Measurements from ENCODE around the gene SPRR1A. TPM values are rescaled to one million over a fixed set of nuclear protein-coding genes. Genes with fewer than 3 reads are reported as not detected.

The SPRR1A gene
- total RNA-seq, result not detected
- polyA plus RNA-seq (ENCODE audit: insufficient read depth in 1 of 8, insufficient read length in 8 of 8, low replicate concordance in 1 of 8), result not detected
- long read RNA-seq, donor 1, result 0 reads
- long read RNA-seq, donor 2, result 0 reads
- long read RNA-seq, donor 3, result 0 reads
- long read RNA-seq, donor 4, partial matches to known transcripts, result 0 of 1 reads
- long read RNA-seq, donor 4, other reads (novel, unspliced or antisense), result 0 of 1 reads
- long read RNA-seq, donor 5, result 0 reads
- long read RNA-seq, donor 6, result 0 reads
- long read RNA-seq, donor 7, result 0 reads
- long read RNA-seq, donor 8, result 0 reads
- long read RNA-seq, donor 9, partial matches to known transcripts, result 0 of 1 reads
- long read RNA-seq, donor 9, other reads (novel, unspliced or antisense), result 0 of 1 reads
- long read RNA-seq, donor 10, result 0 reads
- long read RNA-seq, donor 11, result 0 reads

DNA sequence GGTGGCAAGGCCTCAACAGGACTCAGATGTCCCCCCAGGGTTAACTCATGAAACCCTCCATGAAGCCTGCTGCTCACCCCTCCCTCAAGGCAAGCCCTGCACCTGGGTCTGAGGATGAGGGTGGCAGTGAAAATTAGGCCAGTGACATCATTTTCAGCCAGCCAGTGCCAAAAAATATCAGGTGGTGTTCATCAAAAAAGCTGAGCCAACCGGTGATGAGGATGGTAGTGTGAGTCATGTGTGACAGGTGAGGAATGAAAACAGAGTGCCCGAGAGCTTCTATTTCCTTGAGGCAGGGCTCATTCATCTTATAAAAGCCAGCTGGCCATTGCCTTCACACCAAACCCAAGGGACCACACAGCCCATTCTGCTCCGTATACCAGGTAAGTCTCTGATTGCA, at the start of gene SPRR1A:
Gene SPRR1A, plus strand, starts transcription at position 339 of the 400 bp plus-strand sequence. CDS start 1,150 bp downstream, outside the sequence.
- Histone ChIP-seq H3K27me3 (ENCODE audit: control insufficient read depth, insufficient read depth, low read length) (no peaks in the 10 kb centered on the region), H3K9me3 (replicated peaks; ENCODE audit: control insufficient read depth, low read depth, low read length) (no peaks in the 10 kb centered on the region), H3K4me1 (ENCODE audit: control insufficient read depth, insufficient read depth, low read length) (no peaks in the 10 kb centered on the region), H3K36me3 (ENCODE audit: control insufficient read depth, insufficient read depth, low read length) (no peaks in the 10 kb centered on the region), H3K4me3 (ENCODE audit: low read length) (no peak within 1 kb of the TSS), H3K27ac (ENCODE audit: low read length) (no peak within 1 kb of the TSS)
- DNase-seq, result no peak
- WGBS (ENCODE audit: insufficient coverage), result 100% methylated on average over 1 of the region's 3 CpGs

DNA sequence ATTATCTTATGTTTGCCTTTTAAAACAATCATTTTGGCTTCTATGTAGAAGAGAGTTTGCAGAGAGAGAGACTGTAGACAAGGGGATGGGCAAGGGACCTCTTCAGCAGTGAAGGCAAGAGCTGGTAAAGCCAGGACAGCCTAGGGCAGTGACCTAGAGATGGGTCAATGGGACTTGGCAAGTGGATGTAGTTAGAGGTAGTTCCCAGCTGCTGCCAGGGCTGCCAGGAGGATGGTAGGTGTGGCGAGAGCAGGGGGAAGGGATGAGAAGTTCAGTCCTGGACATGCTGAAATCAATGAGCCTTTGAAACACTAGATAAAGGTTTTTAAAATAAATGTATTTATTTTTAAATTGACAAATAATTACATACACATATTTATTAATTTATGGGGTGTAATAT, 43.3 kb upstream of the SPRR1A start:
- WGBS (ENCODE audit: insufficient coverage), result no CpG with 5 or more reads among the region's 1 CpG
- H3K27ac ChIP-seq (ENCODE audit: low read length), result no peak overlapping the region
- no peaks in the 10 kb centered on the region for H3K27me3 ChIP-seq (ENCODE audit: control insufficient read depth, insufficient read depth, low read length)
- no peaks in the 10 kb centered on the region for H3K9me3 ChIP-seq (replicated peaks; ENCODE audit: control insufficient read depth, low read depth, low read length)
- no peaks in the 10 kb centered on the region for H3K36me3 ChIP-seq (ENCODE audit: control insufficient read depth, insufficient read depth, low read length)
- DNase-seq, result no peak
- no peak overlapping the region for H3K4me3 ChIP-seq (ENCODE audit: low read length)
- no peaks in the 10 kb centered on the region for H3K4me1 ChIP-seq (ENCODE audit: control insufficient read depth, insufficient read depth, low read length)

- no peaks in the 10 kb centered on the region for H3K36me3 ChIP-seq (ENCODE audit: control insufficient read depth, insufficient read depth, low read length)
- DNase-seq, result no peak
- no peak overlapping the region for H3K27ac ChIP-seq (ENCODE audit: low read length)
- no peak overlapping the region for H3K4me3 ChIP-seq (ENCODE audit: low read length)
- H3K9me3 ChIP-seq (replicated peaks; ENCODE audit: control insufficient read depth, low read depth, low read length), result no peaks in the 10 kb centered on the region
- no peaks in the 10 kb centered on the region for H3K27me3 ChIP-seq (ENCODE audit: control insufficient read depth, insufficient read depth, low read length)
- 62% methylated on average over 8 of the region's 8 CpGs for WGBS (ENCODE audit: insufficient coverage)
- no peaks in the 10 kb centered on the region for H3K4me1 ChIP-seq (ENCODE audit: control insufficient read depth, insufficient read depth, low read length)
These were observed 42.7 kb upstream of the SPRR1A start for GRCh38 chr1:152941037-152941711.

DNA sequence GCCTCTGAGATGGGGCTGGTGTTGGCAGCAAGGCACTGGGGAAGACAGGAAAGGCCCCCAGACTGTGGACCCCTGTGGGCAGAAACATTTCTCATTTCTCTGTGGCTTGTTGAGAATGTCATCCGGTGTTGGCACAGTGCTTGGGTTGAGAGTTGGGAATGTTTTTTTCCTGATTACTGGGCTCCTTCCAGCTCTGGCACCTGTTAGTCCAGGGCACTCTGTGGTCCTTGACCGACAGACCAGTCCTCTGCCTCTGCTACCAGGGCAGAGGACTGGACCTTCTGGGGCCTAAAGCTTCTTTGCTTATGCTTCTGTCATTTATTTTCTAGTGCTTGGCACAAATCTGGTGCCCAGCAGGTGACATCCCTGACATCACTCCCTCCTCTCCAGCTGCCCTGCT, 41.7 kb upstream of the SPRR1A start:
- DNase-seq, result no peak
- 80% methylated on average over 2 of the region's 2 CpGs for WGBS (ENCODE audit: insufficient coverage)
- no peaks in the 10 kb centered on the region for H3K36me3 ChIP-seq (ENCODE audit: control insufficient read depth, insufficient read depth, low read length)

DNA sequence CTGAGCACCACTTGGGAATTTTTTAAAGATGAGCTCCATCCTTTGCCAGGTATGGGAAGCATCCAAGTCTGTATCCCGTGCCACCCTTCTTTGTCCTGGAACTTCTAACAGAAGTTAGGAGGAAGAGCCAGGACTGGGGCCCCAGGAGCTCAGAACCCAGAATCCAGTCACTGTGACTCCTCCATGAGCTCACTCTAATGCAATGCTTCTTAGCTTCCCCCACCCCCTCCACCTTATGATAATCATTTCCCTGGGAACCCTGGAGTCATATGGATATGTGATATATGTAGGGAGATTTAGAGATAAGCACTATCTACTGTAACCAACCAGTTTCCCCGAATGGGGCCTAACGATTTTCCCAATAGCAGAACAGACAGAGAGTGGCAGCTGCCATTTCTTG, 37.6 kb upstream of the SPRR1A start:
- no peaks in the 10 kb centered on the region for H3K4me1 ChIP-seq (ENCODE audit: control insufficient read depth, insufficient read depth, low read length)
- no peak overlapping the region for H3K4me3 ChIP-seq (ENCODE audit: low read length)
- 70% methylated on average over 1 of the region's 3 CpGs for WGBS (ENCODE audit: insufficient coverage)
- DNase-seq, result no peak
- no peaks in the 10 kb centered on the region for H3K9me3 ChIP-seq (replicated peaks; ENCODE audit: control insufficient read depth, low read depth, low read length)
- no peak overlapping the region for H3K27ac ChIP-seq (ENCODE audit: low read length)
- no peaks in the 10 kb centered on the region for H3K36me3 ChIP-seq (ENCODE audit: control insufficient read depth, insufficient read depth, low read length)
- no peaks in the 10 kb centered on the region for H3K27me3 ChIP-seq (ENCODE audit: control insufficient read depth, insufficient read depth, low read length)

More for the DNA sequence above, 41.7 kb upstream of the SPRR1A start:
- H3K9me3 ChIP-seq (replicated peaks; ENCODE audit: control insufficient read depth, low read depth, low read length), result no peaks in the 10 kb centered on the region
- no peaks in the 10 kb centered on the region for H3K27me3 ChIP-seq (ENCODE audit: control insufficient read depth, insufficient read depth, low read length)
- no peaks in the 10 kb centered on the region for H3K4me1 ChIP-seq (ENCODE audit: control insufficient read depth, insufficient read depth, low read length)
- H3K4me3 ChIP-seq (ENCODE audit: low read length), result no peak overlapping the region
- no peak overlapping the region for H3K27ac ChIP-seq (ENCODE audit: low read length)

DNA sequence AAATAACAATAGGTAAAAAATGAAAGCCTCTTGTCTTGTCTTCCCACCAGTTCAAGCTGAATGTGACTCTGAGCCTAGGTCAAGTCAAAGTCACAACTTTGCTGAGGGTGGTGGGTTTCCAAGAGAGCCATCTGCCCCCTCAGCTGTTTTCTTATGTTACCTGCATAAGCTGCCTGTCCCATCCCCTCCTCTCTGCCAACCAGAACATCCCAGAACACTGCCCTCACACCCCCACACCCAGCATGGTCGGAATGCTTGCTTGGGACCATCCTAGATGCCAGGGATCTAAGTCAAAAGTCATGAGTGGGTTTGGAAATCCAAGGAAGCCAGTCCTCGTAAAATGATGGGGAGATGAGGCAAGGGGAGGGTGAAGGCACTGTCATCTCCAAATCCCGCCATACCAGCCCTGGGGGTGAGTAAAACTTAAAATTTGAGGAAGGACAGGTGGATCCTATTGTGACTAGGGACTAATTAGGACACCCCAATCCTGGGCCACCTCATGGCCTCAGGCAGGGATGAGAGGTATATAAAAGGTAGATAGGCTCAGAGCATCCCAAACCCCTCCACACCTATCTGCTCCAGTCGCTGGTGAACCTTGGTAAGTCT, 37.1 kb upstream of the SPRR1A start, which contains the start of gene SPRR5:
Gene SPRR5, plus strand, starts transcription at position 556 of the 606 bp plus-strand sequence. CDS start 1,349 bp downstream, outside the sequence.
- no peaks in the 10 kb centered on the region for H3K27me3 ChIP-seq (ENCODE audit: control insufficient read depth, insufficient read depth, low read length)
- H3K9me3 ChIP-seq (replicated peaks; ENCODE audit: control insufficient read depth, low read depth, low read length), result no peaks in the 10 kb centered on the region
- H3K4me1 ChIP-seq (ENCODE audit: control insufficient read depth, insufficient read depth, low read length), result no peaks in the 10 kb centered on the region
- no peak for DNase-seq
- no peak within 1 kb of the TSS for H3K4me3 ChIP-seq (ENCODE audit: low read length)
- 100% methylated on average over 1 of the region's 4 CpGs for WGBS (ENCODE audit: insufficient coverage)
- H3K36me3 ChIP-seq (ENCODE audit: control insufficient read depth, insufficient read depth, low read length), result no peaks in the 10 kb centered on the region
- no peak within 1 kb of the TSS for H3K27ac ChIP-seq (ENCODE audit: low read length)

- Histone ChIP-seq H3K9me3 (replicated peaks; ENCODE audit: control insufficient read depth, low read depth, low read length) (no peaks in the 10 kb centered on the region), H3K27ac (ENCODE audit: low read length) (no peak overlapping the region), H3K4me1 (ENCODE audit: control insufficient read depth, insufficient read depth, low read length) (no peaks in the 10 kb centered on the region), H3K4me3 (ENCODE audit: low read length) (no peak overlapping the region), H3K27me3 (ENCODE audit: control insufficient read depth, insufficient read depth, low read length) (no peaks in the 10 kb centered on the region), H3K36me3 (ENCODE audit: control insufficient read depth, insufficient read depth, low read length) (no peaks in the 10 kb centered on the region)
- DNase-seq, result no peak
- WGBS (ENCODE audit: insufficient coverage), result no CpG with 5 or more reads among the region's 5 CpGs
These were observed 32.2 kb upstream of the SPRR1A start for GRCh38 chr1:152951711-152952110.

DNA sequence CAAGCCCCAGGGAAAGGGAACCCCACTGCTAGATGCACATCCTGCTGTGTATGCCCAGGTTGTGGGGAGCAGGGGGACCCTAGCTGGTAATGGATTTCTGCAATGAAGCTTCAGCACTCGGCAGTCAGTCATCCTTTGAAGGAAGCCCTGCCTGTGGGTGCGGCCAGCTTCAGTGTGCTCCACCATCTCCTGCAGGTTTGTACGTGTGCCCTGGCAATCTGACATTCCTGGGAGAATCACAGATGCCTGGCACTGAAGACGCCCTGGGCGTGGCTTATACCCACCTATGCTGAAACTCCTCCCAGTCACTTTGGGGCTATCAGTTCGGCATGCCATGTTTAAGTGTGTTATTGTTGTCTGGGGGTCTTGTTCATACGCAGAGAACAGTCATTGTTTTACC, 30.1 kb upstream of the SPRR1A start:
- H3K4me1 ChIP-seq (ENCODE audit: control insufficient read depth, insufficient read depth, low read length), result no peaks in the 10 kb centered on the region
- no peaks in the 10 kb centered on the region for H3K9me3 ChIP-seq (replicated peaks; ENCODE audit: control insufficient read depth, low read depth, low read length)
- H3K27ac ChIP-seq (ENCODE audit: low read length), result no peak overlapping the region
- no peaks in the 10 kb centered on the region for H3K27me3 ChIP-seq (ENCODE audit: control insufficient read depth, insufficient read depth, low read length)
- no peaks in the 10 kb centered on the region for H3K36me3 ChIP-seq (ENCODE audit: control insufficient read depth, insufficient read depth, low read length)
- no peak for DNase-seq
- 70% methylated on average over 3 of the region's 7 CpGs for WGBS (ENCODE audit: insufficient coverage)
- no peak overlapping the region for H3K4me3 ChIP-seq (ENCODE audit: low read length)

- 100% methylated on average over 1 of the region's 6 CpGs for WGBS (ENCODE audit: insufficient coverage)
- DNase-seq, result no peak
- H3K4me1 ChIP-seq (ENCODE audit: control insufficient read depth, insufficient read depth, low read length), result no peaks in the 10 kb centered on the region
- H3K27ac ChIP-seq (ENCODE audit: low read length), result no peak overlapping the region
- H3K4me3 ChIP-seq (ENCODE audit: low read length), result no peak overlapping the region
- H3K9me3 ChIP-seq (replicated peaks; ENCODE audit: control insufficient read depth, low read depth, low read length), result no peaks in the 10 kb centered on the region
- H3K36me3 ChIP-seq (ENCODE audit: control insufficient read depth, insufficient read depth, low read length), result no peaks in the 10 kb centered on the region
- no peaks in the 10 kb centered on the region for H3K27me3 ChIP-seq (ENCODE audit: control insufficient read depth, insufficient read depth, low read length)
These were observed 29.4 kb upstream of the SPRR1A start for GRCh38 chr1:152954436-152954835.

GRCh38 chr1:152957561-152957960, 26.3 kb upstream of the SPRR1A start:
- Histone ChIP-seq H3K9me3 (replicated peaks; ENCODE audit: control insufficient read depth, low read depth, low read length) (no peaks in the 10 kb centered on the region), H3K27me3 (ENCODE audit: control insufficient read depth, insufficient read depth, low read length) (no peaks in the 10 kb centered on the region), H3K36me3 (ENCODE audit: control insufficient read depth, insufficient read depth, low read length) (no peaks in the 10 kb centered on the region), H3K27ac (ENCODE audit: low read length) (no peak overlapping the region), H3K4me3 (ENCODE audit: low read length) (no peak overlapping the region), H3K4me1 (ENCODE audit: control insufficient read depth, insufficient read depth, low read length) (no peaks in the 10 kb centered on the region)
- DNase-seq, result no peak
- WGBS (ENCODE audit: insufficient coverage), result no CpG with 5 or more reads among the region's 3 CpGs

Data from muscle of leg (tissue), 16 donors.